DND-41 (cell line): ENCODE results near the gene SLC2A8.

ENCODE experiments used
- EZH2 ChIP-seq: IDR thresholded peaks from 3 replicates; pipeline ENCODE4 v1.6.1; 2012; ENCODE audit warnings: borderline replicate concordance, low read depth, mild to moderate bottlenecking, moderate library complexity, low read length, inconsistent platforms; ENCODE audit not compliant: severe bottlenecking
- TF ChIP-seq, protein P1 (sequence below): IDR thresholded peaks from 2 replicates; pipeline ENCODE4 v1.5.1; 2012; ENCODE audit warnings: borderline replicate concordance, low read length, moderate library complexity, mild to moderate bottlenecking; ENCODE audit not compliant: poor library complexity, severe bottlenecking; ENCODE audit errors: extremely low read depth

DNA sequence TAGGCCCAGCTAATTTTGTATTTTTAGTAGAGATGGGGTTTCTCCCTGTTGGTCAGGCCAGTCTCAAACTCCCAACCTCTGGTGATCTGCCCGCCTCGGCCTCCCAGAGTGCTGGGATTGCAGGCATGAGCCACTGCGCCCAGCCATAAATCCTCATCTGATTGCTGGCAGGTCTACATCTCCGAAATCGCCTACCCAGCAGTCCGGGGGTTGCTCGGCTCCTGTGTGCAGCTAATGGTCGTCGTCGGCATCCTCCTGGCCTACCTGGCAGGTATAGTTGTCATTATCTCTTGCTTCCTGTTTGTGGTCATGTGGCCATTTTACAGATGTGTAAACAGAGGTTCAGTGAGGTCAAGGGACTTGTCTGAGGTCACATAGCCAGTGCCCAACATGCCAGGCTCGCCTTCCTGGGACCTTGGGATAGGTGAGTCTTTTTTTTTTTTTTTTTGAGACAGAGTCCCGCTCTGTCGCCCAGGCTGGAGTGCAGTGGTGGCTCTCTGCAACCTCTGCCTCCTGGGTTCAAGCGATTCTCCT, 2.8 kb downstream of the SLC2A8 start:
- TF ChIP-seq, protein P1, sequence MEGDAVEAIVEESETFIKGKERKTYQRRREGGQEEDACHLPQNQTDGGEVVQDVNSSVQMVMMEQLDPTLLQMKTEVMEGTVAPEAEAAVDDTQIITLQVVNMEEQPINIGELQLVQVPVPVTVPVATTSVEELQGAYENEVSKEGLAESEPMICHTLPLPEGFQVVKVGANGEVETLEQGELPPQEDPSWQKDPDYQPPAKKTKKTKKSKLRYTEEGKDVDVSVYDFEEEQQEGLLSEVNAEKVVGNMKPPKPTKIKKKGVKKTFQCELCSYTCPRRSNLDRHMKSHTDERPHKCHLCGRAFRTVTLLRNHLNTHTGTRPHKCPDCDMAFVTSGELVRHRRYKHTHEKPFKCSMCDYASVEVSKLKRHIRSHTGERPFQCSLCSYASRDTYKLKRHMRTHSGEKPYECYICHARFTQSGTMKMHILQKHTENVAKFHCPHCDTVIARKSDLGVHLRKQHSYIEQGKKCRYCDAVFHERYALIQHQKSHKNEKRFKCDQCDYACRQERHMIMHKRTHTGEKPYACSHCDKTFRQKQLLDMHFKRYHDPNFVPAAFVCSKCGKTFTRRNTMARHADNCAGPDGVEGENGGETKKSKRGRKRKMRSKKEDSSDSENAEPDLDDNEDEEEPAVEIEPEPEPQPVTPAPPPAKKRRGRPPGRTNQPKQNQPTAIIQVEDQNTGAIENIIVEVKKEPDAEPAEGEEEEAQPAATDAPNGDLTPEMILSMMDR, result no peak
- no peak for TF ChIP-seq EZH2
